Measurements from ENCODE around the gene EDEM2.
"Not testable (repeated sequence)": the region's sequence is repeated elsewhere in the genome, so short reads cannot be mapped to it uniquely, and the experiment has no call there.

The EDEM2 gene

GRCh38 chr20:35122756-35123405, 24.3 kb downstream of the EDEM2 start:
- no peak for DNase-seq

- no peak for DNase-seq
Measured at GRCh38 chr20:35121186-35121585, 25.9 kb downstream of the EDEM2 start.

- DNase-seq: no peak
Measured at GRCh38 chr20:35120012-35120701, 27.0 kb downstream of the EDEM2 start.

GRCh38 chr20:35117629-35118028, 29.5 kb downstream of the EDEM2 start:
- DNase-seq: no peak

- DNase-seq: no peak
Measured at GRCh38 chr20:35117196-35117595, 29.9 kb downstream of the EDEM2 start.

- no peak for DNase-seq
Measured at GRCh38 chr20:35116258-35116657, 30.9 kb downstream of the EDEM2 start.

- no peak for DNase-seq
Measured at GRCh38 chr20:35115606-35116005, 31.5 kb downstream of the EDEM2 start.

GRCh38 chr20:35112276-35112675, 34.9 kb downstream of the EDEM2 start:
- not testable (repeated sequence) for DNase-seq

- no peak for DNase-seq
Measured at GRCh38 chr20:35111141-35111888, 35.8 kb downstream of the EDEM2 start.

- no peak for DNase-seq
Measured at GRCh38 chr20:35108921-35109320, 38.2 kb downstream of the EDEM2 start.

- no peak for DNase-seq
Measured at GRCh38 chr20:35106827-35107380, 40.2 kb downstream of the EDEM2 start.

GRCh38 chr20:35104685-35105295, 42.3 kb downstream of the EDEM2 start:
- no peak for DNase-seq

- DNase-seq: no peak
Measured at GRCh38 chr20:35101620-35102019, 45.5 kb downstream of the EDEM2 start.

GRCh38 chr20:35093267-35093884, 53.8 kb downstream of the EDEM2 start:
- no peak for DNase-seq

- DNase-seq: peak; percentile 88
Measured at GRCh38 chr20:35092524-35093266, 54.4 kb downstream of the EDEM2 start, which contains the start of gene TRPC4AP. TSS of gene TRPC4AP (minus strand) at chr20:35092807. CDS start at chr20:35092781, 26 bp downstream.

GRCh38 chr20:35091816-35092523, 55.2 kb downstream of the EDEM2 start:
- DNase-seq: no peak

GRCh38 chr20:35088231-35089145, 58.6 kb downstream of the EDEM2 start:
- no peak for DNase-seq

GRCh38 chr20:35087791-35088190, 59.3 kb downstream of the EDEM2 start:
- no peak for DNase-seq

- DNase-seq: no peak
Measured at GRCh38 chr20:35087355-35087754, 59.8 kb downstream of the EDEM2 start.

Measured in NCI-H2029 (cell line).